ENCODE measurements around the gene ZNF17. TPM values are rescaled to one million over a fixed set of nuclear protein-coding genes. Genes with fewer than 3 reads are reported as not detected.

Gene ZNF17
- total RNA-seq, 2 experiments from 2014 or later, result 14.9 to 31.4 TPM

DNA sequence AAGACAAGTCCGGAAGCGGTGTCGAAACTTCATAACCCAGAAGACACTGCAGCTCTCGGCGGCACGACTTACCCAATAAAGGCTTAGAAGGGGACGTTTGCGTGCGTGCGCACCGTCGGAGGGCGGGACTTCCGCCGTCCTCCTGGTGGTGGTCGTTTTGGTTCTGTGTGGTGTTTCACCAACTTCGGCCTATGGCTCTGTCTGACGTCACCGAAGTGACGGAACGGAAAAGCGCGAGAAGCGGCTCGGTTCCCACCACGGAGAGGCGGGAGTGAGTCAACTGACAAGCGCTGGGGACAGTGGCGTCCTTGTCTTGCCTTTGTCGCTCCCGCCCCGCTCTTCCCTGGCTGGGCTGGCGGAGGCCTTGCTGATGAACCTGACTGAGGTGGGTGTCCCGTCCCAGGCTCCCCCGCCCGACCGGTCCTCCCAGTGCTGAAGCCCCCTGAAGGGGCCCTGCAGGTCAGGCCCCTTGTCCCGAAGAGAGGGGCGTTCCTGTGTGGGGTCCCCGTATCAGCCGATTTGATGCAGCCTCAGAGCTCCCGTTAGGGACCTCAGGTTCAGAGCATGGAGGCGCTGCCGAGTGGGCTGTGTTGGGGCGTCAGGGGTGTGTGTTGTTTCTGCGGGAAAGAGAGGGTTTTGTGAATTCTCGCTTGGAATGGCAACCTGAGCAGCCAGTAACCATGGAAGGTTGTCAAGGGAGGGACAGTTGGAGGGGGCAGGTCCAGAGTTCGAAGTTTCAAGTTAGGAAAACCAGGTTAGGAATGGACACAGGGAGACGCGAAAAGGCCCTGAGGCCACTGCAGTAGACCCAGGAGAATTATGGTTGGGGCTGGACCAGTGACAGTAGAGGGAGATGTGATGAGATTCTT lies 21.0 kb upstream of the ZNF17 start, which contains the start of gene ZNF548:
Gene ZNF548 (plus strand): TSS at position 125 of the 869 bp plus-strand sequence. CDS start 246 bp downstream, at position 371.
- H3K9me2 ChIP-seq (ENCODE audit: insufficient read depth, low read length), result no peaks in the 10 kb centered on the region
- H3K79me2 ChIP-seq (ENCODE audit: insufficient read depth, low read depth, low read length), result peaks cover 27% of the 10 kb centered on the region; the same call in 1 of the 2 replicates
- DNase-seq (ENCODE audit: low spot score), result peak; percentile 98
- no peaks in the 10 kb centered on the region for H4K20me1 ChIP-seq (ENCODE audit: insufficient read depth, low read length)
- TF ChIP-seq, protein P1, sequence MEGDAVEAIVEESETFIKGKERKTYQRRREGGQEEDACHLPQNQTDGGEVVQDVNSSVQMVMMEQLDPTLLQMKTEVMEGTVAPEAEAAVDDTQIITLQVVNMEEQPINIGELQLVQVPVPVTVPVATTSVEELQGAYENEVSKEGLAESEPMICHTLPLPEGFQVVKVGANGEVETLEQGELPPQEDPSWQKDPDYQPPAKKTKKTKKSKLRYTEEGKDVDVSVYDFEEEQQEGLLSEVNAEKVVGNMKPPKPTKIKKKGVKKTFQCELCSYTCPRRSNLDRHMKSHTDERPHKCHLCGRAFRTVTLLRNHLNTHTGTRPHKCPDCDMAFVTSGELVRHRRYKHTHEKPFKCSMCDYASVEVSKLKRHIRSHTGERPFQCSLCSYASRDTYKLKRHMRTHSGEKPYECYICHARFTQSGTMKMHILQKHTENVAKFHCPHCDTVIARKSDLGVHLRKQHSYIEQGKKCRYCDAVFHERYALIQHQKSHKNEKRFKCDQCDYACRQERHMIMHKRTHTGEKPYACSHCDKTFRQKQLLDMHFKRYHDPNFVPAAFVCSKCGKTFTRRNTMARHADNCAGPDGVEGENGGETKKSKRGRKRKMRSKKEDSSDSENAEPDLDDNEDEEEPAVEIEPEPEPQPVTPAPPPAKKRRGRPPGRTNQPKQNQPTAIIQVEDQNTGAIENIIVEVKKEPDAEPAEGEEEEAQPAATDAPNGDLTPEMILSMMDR (conservative IDR thresholded peaks at IDR 0.05; ENCODE audit: low read length), result 0 out of 2 replicates have a peak, but pooled peaks have one; percentile 46
- TF ChIP-seq EZH2phosphoT487 (IDR thresholded peaks at IDR 0.05; ENCODE audit: borderline replicate concordance, low read depth, low read length), result no peak
- intact Hi-C loops (cut with micrococcal nuclease; ENCODE audit: unreplicated experiment), result loop anchor here (1.0 kb wide), 1 partner anchor 27 kb away; the partner anchor contains the start of genes TRAPPC2B and ZNF547
- CTCF ChIA-PET (ENCODE audit: unreplicated experiment), result no interaction called here
- peak within 1 kb of the TSS; percentile 92 for H3K4me2 ChIP-seq (ENCODE audit: low read length)
- peaks cover 22% of the 10 kb centered on the region; the same call in 1 of the 2 replicates for H3K9me3 ChIP-seq (ENCODE audit: low read length)
- H2AFZ ChIP-seq (ENCODE audit: low read length), result peak within 1 kb of the TSS; percentile 100
- no TSS peak for BruUV-seq (replicated peaks)
- H3K4me1 ChIP-seq (ENCODE audit: insufficient read depth, low read length, poor library complexity, severe bottlenecking), result peaks cover 16% of the 10 kb centered on the region
- POLR2A ChIA-PET, result interaction anchor here (0.6 to 1.3 kb wide), 4 partner anchors 20 to 1164 kb away, joined by 3 read pairs; partner anchors contain the start of genes TRAPPC2B and ZNF547
- peak within 1 kb of the TSS; percentile 86 for H3K4me3 ChIP-seq (ENCODE audit: low read depth, low read length, poor library complexity, severe bottlenecking)
- H3K36me3 ChIP-seq (ENCODE audit: insufficient read depth, low read length), result peaks cover 20% of the 10 kb centered on the region
- H3K27ac ChIP-seq (ENCODE audit: low read depth, low read length, poor library complexity, severe bottlenecking), result peak within 1 kb of the TSS; percentile 34

DNA sequence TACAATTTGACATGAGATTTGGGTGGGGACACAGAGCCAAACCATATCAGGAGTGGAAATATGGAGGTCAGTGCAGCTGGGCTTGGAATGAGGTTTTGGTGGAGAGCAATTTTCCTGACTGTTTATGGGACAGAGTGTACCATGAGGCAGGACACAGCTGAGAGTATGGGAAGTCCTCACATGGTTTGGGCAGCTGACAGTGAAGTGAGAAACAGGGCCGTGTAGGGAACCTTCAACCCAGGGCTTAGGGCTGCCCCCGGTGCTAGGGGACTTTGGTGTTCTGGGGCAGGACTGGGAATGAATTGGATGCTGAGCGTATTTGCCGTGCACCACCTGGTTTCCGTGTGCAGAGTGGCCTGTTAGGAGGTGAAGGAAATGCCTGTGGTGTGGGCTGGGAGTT lies 15.3 kb upstream of the ZNF17 start:
- DNase-seq (ENCODE audit: low spot score), result no peak
- H3K9me3 ChIP-seq (ENCODE audit: low read length), result peaks cover 11% of the 10 kb centered on the region; the same call in 1 of the 2 replicates
- H4K20me1 ChIP-seq (ENCODE audit: insufficient read depth, low read length), result no peaks in the 10 kb centered on the region
- no peak overlapping the region for H3K27ac ChIP-seq (ENCODE audit: low read depth, low read length, poor library complexity, severe bottlenecking)
- H3K4me2 ChIP-seq (ENCODE audit: low read length), result no peak overlapping the region
- no peaks in the 10 kb centered on the region for H3K9me2 ChIP-seq (ENCODE audit: insufficient read depth, low read length)
- ChIA-PET POLR2A (no interaction called here), CTCF (ENCODE audit: unreplicated experiment) (no interaction called here)
- TF ChIP-seq, protein P1 (conservative IDR thresholded peaks at IDR 0.05; ENCODE audit: low read length), result no peak
- TF ChIP-seq EZH2phosphoT487 (IDR thresholded peaks at IDR 0.05; ENCODE audit: borderline replicate concordance, low read depth, low read length), result no peak
- H2AFZ ChIP-seq (ENCODE audit: low read length), result no peak overlapping the region
- H3K36me3 ChIP-seq (ENCODE audit: insufficient read depth, low read length), result peaks cover 55% of the 10 kb centered on the region
- no TSS peak for BruUV-seq (replicated peaks)
- H3K4me1 ChIP-seq (ENCODE audit: insufficient read depth, low read length, poor library complexity, severe bottlenecking), result peaks cover 5% of the 10 kb centered on the region
- intact Hi-C loops (cut with micrococcal nuclease; ENCODE audit: unreplicated experiment), result no loop called here
- H3K4me3 ChIP-seq (ENCODE audit: low read depth, low read length, poor library complexity, severe bottlenecking), result no peak overlapping the region
- peaks cover 20% of the 10 kb centered on the region; the same call in 1 of the 2 replicates for H3K79me2 ChIP-seq (ENCODE audit: insufficient read depth, low read depth, low read length)

All from OCI-LY7 (cell line).